IPS-NIHi11 (cell line): ENCODE data around the gene SUN3.
A peak's percentile ranks its signal among the peaks of the same experiment; 100 is the strongest.
"Not testable (repeated sequence)": the region's sequence is repeated elsewhere in the genome, so short reads cannot be mapped to it uniquely, and the experiment has no call there.

Experiments
- DNase-seq: peaks from one replicate; pipeline ENCODE4 v3.0.0; 2012; ENCODE audit warnings: mixed read lengths, low spot score

Gene SUN3

GRCh38 chr7:47945261-47946015 lies 83.5 kb downstream of the SUN3 start:
- peak; percentile 41 for DNase-seq

- no peak for DNase-seq
These were observed 84.2 kb downstream of the SUN3 start for GRCh38 chr7:47944536-47945260.

GRCh38 chr7:47943676-47944474 lies 85.0 kb downstream of the SUN3 start:
- no peak for DNase-seq

- not testable (repeated sequence) for DNase-seq
These were observed 86.3 kb downstream of the SUN3 start for GRCh38 chr7:47942651-47943050.

- no peak for DNase-seq
These were observed 86.8 kb downstream of the SUN3 start for GRCh38 chr7:47942132-47942531.

- no peak for DNase-seq
These were observed 87.6 kb downstream of the SUN3 start for GRCh38 chr7:47941136-47941844.

GRCh38 chr7:47940088-47941013 lies 88.6 kb downstream of the SUN3 start:
- DNase-seq, result no peak

GRCh38 chr7:47939425-47940036 lies 89.4 kb downstream of the SUN3 start:
- no peak for DNase-seq

GRCh38 chr7:47938574-47939165 lies 90.2 kb downstream of the SUN3 start:
- no peak for DNase-seq

- no peak for DNase-seq
These were observed 91.0 kb downstream of the SUN3 start for GRCh38 chr7:47937711-47938573.
